Duodenal mucosa (tissue), 2 donors: Measurements from ENCODE around the gene PTPRM.

ENCODE experiments used
- H3K27ac ChIP-seq: one replicate; pipeline ENCODE4 v1.7.0; 2013; ENCODE audit warnings: low read depth, low read length
- H3K27me3 ChIP-seq, 2 donors: one replicate each; pipeline ENCODE4 v1.7.0; 2013; ENCODE audit warnings: low read length in 2 of 2, control low read depth in 1 of 2; ENCODE audit not compliant: insufficient read depth in 2 of 2, control insufficient read depth in 1 of 2
- H3K36me3 ChIP-seq, 2 donors: one replicate each; pipeline ENCODE4 v1.7.0; 2013; ENCODE audit warnings: low read length in 2 of 2, control low read depth in 1 of 2; ENCODE audit not compliant: insufficient read depth in 2 of 2, control insufficient read depth in 1 of 2
- H3K4me1 ChIP-seq, 2 donors: one replicate each; pipeline ENCODE4 v1.7.0; 2013; ENCODE audit warnings: low read length in 2 of 2, control low read depth in 1 of 2; ENCODE audit not compliant: insufficient read depth in 2 of 2, control insufficient read depth in 1 of 2
- H3K4me3 ChIP-seq, 2 donors: one replicate each; pipeline ENCODE4 v1.7.0; 2013; ENCODE audit warnings: low read length in 2 of 2, low read depth in 1 of 2
- H3K9ac ChIP-seq, 2 donors: one replicate each; pipeline ENCODE4 v1.7.0; 2013; ENCODE audit warnings: low read length in 2 of 2, low read depth in 1 of 2
- H3K9me3 ChIP-seq, 2 donors: one replicate each; pipeline ENCODE4 v1.7.0; 2013; ENCODE audit warnings: low read length in 2 of 2, control low read depth in 1 of 2; ENCODE audit not compliant: control insufficient read depth in 1 of 2

The PTPRM gene

DNA sequence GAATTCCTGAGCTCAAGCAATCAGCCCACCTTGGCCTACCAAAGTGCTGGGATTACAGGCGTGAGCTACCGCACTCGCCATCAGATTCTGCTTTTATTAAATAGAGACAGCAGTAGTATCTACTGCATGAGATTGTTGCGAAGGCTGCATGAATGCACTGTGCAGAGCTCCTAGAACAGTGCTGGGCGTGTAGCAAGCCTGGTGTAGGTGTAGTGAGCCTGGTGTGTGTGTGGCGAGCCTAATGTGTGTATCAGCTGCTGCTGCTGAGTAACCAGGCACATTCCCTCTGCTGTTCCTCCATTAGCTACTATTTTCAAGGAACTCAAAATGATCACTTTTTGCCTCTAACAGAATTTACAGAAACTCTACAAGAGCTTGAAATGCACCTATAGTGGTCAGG, 57.6 kb downstream of the PTPRM start:
- H3K27ac ChIP-seq = no peak overlapping the region
- H3K9me3 ChIP-seq = no peaks in the 10 kb centered on the region
- no peaks in the 10 kb centered on the region for H3K4me1 ChIP-seq
- H3K27me3 ChIP-seq = no peaks in the 10 kb centered on the region
- H3K36me3 ChIP-seq = no peaks in the 10 kb centered on the region
- no peak overlapping the region for H3K9ac ChIP-seq
- H3K4me3 ChIP-seq = no peak overlapping the region

GRCh38 chr18:7626175-7626921, 59.2 kb downstream of the PTPRM start:
- Histone ChIP-seq H3K4me3 (no peak overlapping the region), H3K27ac (no peak overlapping the region), H3K27me3 (no peaks in the 10 kb centered on the region), H3K4me1 (no peaks in the 10 kb centered on the region), H3K9ac (no peak overlapping the region), H3K9me3 (no peaks in the 10 kb centered on the region), H3K36me3 (no peaks in the 10 kb centered on the region)

DNA sequence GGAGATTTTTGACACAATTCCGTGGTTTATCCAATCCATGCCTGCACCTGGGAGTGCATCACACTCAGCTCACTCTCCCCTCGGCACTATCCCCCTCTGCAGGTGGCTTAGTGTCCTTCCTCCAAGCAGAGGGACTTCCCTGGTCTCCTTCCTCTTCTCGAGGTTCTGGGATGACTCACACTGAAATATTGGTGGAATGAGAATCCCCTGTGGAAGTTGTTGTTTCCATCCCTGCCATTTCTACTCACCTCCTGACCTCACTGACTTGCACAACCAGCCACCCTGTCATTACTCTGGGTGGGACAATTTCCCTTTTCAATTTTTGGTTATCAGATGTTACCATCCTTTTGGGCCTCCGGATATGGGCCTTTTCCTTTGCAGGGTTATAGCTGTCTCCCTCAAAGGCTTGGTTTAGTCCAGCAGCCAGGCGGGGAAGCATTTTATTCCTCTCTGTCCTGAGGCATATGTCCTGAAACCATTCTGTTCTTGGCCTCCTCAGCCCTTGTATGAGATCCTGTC, 59.9 kb downstream of the PTPRM start:
- H3K27me3 ChIP-seq = no peaks in the 10 kb centered on the region
- H3K4me3 ChIP-seq = no peak overlapping the region
- no peaks in the 10 kb centered on the region for H3K9me3 ChIP-seq
- no peak overlapping the region for H3K27ac ChIP-seq
- no peaks in the 10 kb centered on the region for H3K4me1 ChIP-seq
- no peaks in the 10 kb centered on the region for H3K36me3 ChIP-seq
- H3K9ac ChIP-seq = no peak overlapping the region

DNA sequence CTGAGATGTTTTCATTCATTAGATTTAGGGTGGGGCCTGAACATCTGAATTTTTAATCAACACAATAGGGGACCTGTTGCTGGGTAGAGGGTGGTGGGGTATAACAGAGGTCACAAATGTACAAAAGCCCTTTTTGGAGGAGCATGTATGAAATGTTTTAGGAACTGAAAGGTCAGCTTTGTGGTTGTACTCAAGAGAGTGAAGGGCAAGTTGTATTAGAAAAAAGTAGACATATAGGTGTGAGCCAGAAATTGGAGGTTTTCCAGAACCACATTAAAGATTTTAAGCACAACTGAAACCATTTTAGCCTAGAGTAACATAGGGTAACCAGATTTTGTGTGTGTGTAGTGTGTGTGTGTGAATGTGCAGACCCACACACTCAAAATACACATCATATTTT, 62.3 kb downstream of the PTPRM start:
- no peaks in the 10 kb centered on the region for H3K36me3 ChIP-seq
- no peaks in the 10 kb centered on the region for H3K9me3 ChIP-seq
- H3K4me3 ChIP-seq = no peak overlapping the region
- no peaks in the 10 kb centered on the region for H3K27me3 ChIP-seq
- H3K4me1 ChIP-seq = no peaks in the 10 kb centered on the region
- H3K9ac ChIP-seq = no peak overlapping the region
- no peak overlapping the region for H3K27ac ChIP-seq

GRCh38 chr18:7630731-7631442, 63.8 kb downstream of the PTPRM start:
- Histone ChIP-seq H3K27ac (no peak overlapping the region), H3K4me1 (no peaks in the 10 kb centered on the region), H3K27me3 (no peaks in the 10 kb centered on the region), H3K9me3 (no peaks in the 10 kb centered on the region), H3K9ac (no peak overlapping the region), H3K4me3 (no peak overlapping the region), H3K36me3 (no peaks in the 10 kb centered on the region)

DNA sequence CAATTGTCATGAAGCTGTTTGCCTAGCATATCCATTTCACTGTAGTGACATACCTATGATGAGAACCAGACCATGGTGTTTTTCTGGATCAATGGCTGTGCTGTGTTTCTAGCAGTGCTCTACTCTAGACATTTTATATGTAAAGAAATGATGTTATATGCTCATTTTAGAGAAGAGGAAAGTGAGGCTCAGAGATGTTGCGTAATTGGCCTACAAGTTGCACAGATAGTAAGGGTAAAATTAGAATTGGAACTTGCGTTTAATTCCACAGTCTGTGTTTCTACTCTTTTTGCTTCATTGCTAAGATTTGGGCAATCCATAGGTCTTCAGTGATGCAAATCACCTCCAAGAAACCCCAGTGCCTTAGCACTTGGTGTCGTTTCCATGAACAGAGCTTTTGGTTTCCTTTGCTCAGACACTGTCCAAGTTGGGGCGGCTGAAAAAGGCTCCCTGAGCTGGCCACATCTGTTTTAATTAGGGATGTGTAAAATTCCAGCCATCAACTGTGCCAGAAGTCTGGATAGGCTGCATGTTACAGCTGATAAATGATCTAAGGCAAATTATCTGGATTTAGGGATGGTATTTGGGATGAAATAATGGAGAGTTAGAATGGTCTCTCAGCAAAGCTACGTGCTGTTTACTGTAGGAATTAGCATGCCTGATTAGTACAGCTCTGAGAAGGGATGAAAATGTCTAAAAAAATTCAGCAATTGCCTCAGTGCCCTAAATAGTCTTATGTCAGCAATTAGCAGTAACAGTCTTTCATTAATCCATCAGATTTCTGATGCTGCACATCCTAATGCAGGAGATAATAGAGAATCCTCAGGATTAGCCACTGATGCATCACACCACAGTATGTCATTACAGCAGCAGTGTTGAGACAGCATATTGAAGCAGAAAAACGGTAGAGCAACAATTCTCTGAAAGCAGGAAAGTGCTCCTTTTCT, 65.3 kb downstream of the PTPRM start:
- Histone ChIP-seq H3K4me1 (no peaks in the 10 kb centered on the region), H3K9ac (no peak overlapping the region), H3K9me3 (no peaks in the 10 kb centered on the region), H3K36me3 (no peaks in the 10 kb centered on the region), H3K27me3 (no peaks in the 10 kb centered on the region), H3K27ac (no peak overlapping the region), H3K4me3 (no peak overlapping the region)

GRCh38 chr18:7633171-7633570, 66.1 kb downstream of the PTPRM start:
- Histone ChIP-seq H3K36me3 (no peaks in the 10 kb centered on the region), H3K9me3 (no peaks in the 10 kb centered on the region), H3K27me3 (no peaks in the 10 kb centered on the region), H3K4me3 (no peak overlapping the region), H3K27ac (no peak overlapping the region), H3K9ac (no peak overlapping the region), H3K4me1 (no peaks in the 10 kb centered on the region)

DNA sequence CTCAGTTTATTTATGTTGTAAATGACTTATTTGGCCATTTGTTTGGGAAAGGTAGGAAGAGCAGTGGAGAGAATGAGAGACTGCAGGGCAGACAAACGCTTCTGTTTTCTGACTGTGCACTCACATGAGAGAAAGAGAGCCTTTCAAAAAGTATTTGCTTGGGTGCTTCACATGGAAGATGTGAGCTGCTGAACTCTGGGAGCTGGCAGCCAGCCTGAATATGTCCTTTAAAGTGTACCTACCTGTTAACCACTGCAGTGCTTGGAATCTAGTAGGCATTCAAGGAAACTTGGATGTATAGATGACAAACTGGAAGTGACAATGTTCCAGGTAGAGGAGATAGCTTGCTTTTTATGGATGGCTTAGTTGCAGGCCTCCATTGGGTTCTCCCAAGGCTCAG, 68.8 kb downstream of the PTPRM start:
- H3K9me3 ChIP-seq = no peaks in the 10 kb centered on the region
- no peaks in the 10 kb centered on the region for H3K4me1 ChIP-seq
- H3K27ac ChIP-seq = no peak overlapping the region
- H3K36me3 ChIP-seq = no peaks in the 10 kb centered on the region
- no peak overlapping the region for H3K4me3 ChIP-seq
- no peaks in the 10 kb centered on the region for H3K27me3 ChIP-seq
- H3K9ac ChIP-seq = no peak overlapping the region

DNA sequence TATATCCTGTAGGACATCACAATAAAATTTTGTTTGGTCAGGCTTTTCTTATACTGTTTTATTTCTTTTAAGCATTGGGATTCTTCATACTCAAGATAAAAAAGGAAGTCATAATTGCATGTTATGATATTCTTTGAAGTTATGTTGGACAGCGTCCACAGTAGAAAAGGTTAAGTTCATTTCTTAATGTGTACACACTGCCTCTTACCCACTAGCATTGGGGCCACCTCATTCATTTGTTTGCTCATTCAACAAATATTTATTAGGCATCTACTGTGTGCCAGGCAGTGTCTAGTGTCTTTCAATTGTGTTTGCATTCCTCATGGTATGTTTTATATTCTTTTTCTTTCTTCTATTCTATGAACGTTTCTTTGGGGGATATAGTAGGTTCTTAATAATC, 70.2 kb downstream of the PTPRM start:
- Histone ChIP-seq H3K9ac (no peak overlapping the region), H3K9me3 (no peaks in the 10 kb centered on the region), H3K27ac (no peak overlapping the region), H3K36me3 (no peaks in the 10 kb centered on the region), H3K4me3 (no peak overlapping the region), H3K4me1 (no peaks in the 10 kb centered on the region), H3K27me3 (no peaks in the 10 kb centered on the region)

GRCh38 chr18:7638321-7638720, 71.2 kb downstream of the PTPRM start:
- H3K4me3 ChIP-seq = no peak overlapping the region
- no peaks in the 10 kb centered on the region for H3K4me1 ChIP-seq
- H3K27ac ChIP-seq = no peak overlapping the region
- no peak overlapping the region for H3K9ac ChIP-seq
- no peaks in the 10 kb centered on the region for H3K36me3 ChIP-seq
- no peaks in the 10 kb centered on the region for H3K9me3 ChIP-seq
- H3K27me3 ChIP-seq = no peaks in the 10 kb centered on the region
